ENCODE data around the gene GSC2.

Gene GSC2

GRCh38 chr22:19128946-19129727 is 21.0 kb downstream of the GSC2 start:
- Histone ChIP-seq H3K27me3 (no peaks in the 10 kb centered on the region), H3K4me1 (no peaks in the 10 kb centered on the region), H3K4me3 (ENCODE audit: low read depth, low read length) (no peak overlapping the region), H3K9me3 (no peaks in the 10 kb centered on the region), H3K36me3 (peaks cover 9% of the 10 kb centered on the region)
- DNase-seq, result no peak
- no peak for TF ChIP-seq CTCF (IDR thresholded peaks at IDR 0.05; ENCODE audit: low read depth, low read length)

GRCh38 chr22:19128009-19128401 is 22.1 kb downstream of the GSC2 start:
- H3K9me3 ChIP-seq, result no peaks in the 10 kb centered on the region
- TF ChIP-seq CTCF (IDR thresholded peaks at IDR 0.05; ENCODE audit: low read depth, low read length), result no peak
- no peak overlapping the region for H3K4me3 ChIP-seq (ENCODE audit: low read depth, low read length)
- H3K4me1 ChIP-seq, result no peaks in the 10 kb centered on the region
- H3K36me3 ChIP-seq, result no peaks in the 10 kb centered on the region
- no peaks in the 10 kb centered on the region for H3K27me3 ChIP-seq
- DNase-seq, result no peak

- no peak overlapping the region for H3K4me3 ChIP-seq (ENCODE audit: low read depth, low read length)
- no peaks in the 10 kb centered on the region for H3K4me1 ChIP-seq
- TF ChIP-seq CTCF (IDR thresholded peaks at IDR 0.05; ENCODE audit: low read depth, low read length), result no peak
- no peak for DNase-seq
- no peaks in the 10 kb centered on the region for H3K9me3 ChIP-seq
- H3K27me3 ChIP-seq, result no peaks in the 10 kb centered on the region
- H3K36me3 ChIP-seq, result no peaks in the 10 kb centered on the region
These were observed 22.6 kb downstream of the GSC2 start for GRCh38 chr22:19127329-19128008.

- TF ChIP-seq CTCF (IDR thresholded peaks at IDR 0.05; ENCODE audit: low read depth, low read length), result no peak
- Histone ChIP-seq H3K36me3 (no peaks in the 10 kb centered on the region), H3K9me3 (no peaks in the 10 kb centered on the region), H3K4me1 (no peaks in the 10 kb centered on the region), H3K4me3 (ENCODE audit: low read depth, low read length) (no peak overlapping the region), H3K27me3 (no peaks in the 10 kb centered on the region)
- DNase-seq, result no peak
These were observed 23.5 kb downstream of the GSC2 start for GRCh38 chr22:19126309-19127273.

GRCh38 chr22:19125474-19126308 is 24.4 kb downstream of the GSC2 start:
- no peak for TF ChIP-seq CTCF (IDR thresholded peaks at IDR 0.05; ENCODE audit: low read depth, low read length)
- H3K27me3 ChIP-seq, result no peaks in the 10 kb centered on the region
- H3K9me3 ChIP-seq, result no peaks in the 10 kb centered on the region
- no peak overlapping the region for H3K4me3 ChIP-seq (ENCODE audit: low read depth, low read length)
- H3K4me1 ChIP-seq, result no peaks in the 10 kb centered on the region
- H3K36me3 ChIP-seq, result no peaks in the 10 kb centered on the region
- no peak for DNase-seq
